ENCODE data around the gene BPIFB2. TPM values are rescaled to one million over a fixed set of nuclear protein-coding genes. Genes with fewer than 3 reads are reported as not detected.

BPIFB2 gene
- polyA plus RNA-seq, 1 donor, result not detected

- DNase-seq (ENCODE audit: low read depth), result no peak
These were observed 1.4 kb upstream of the BPIFB2 start for GRCh38 chr20:33005908-33006775.

- DNase-seq (ENCODE audit: low read depth), result no peak
These were observed 628 bp upstream of the BPIFB2 start for GRCh38 chr20:33006776-33007375.

GRCh38 chr20:33008336-33009213, 1.1 kb downstream of the BPIFB2 start:
- no peak for DNase-seq (ENCODE audit: low read depth)

- DNase-seq (ENCODE audit: low read depth), result no peak
These were observed 2.0 kb downstream of the BPIFB2 start for GRCh38 chr20:33009214-33010132.

GRCh38 chr20:33010133-33010504, 2.6 kb downstream of the BPIFB2 start:
- no peak for DNase-seq (ENCODE audit: low read depth)

GRCh38 chr20:33010674-33011449, 3.4 kb downstream of the BPIFB2 start:
- no peak for DNase-seq (ENCODE audit: low read depth)

- no peak for DNase-seq (ENCODE audit: low read depth)
These were observed 5.1 kb downstream of the BPIFB2 start for GRCh38 chr20:33012327-33013189.

GRCh38 chr20:33013701-33014326, 6.3 kb downstream of the BPIFB2 start:
- DNase-seq (ENCODE audit: low read depth), result no peak

- no peak for DNase-seq (ENCODE audit: low read depth)
These were observed 7.0 kb downstream of the BPIFB2 start for GRCh38 chr20:33014336-33015113.

GRCh38 chr20:33015114-33015484, 7.6 kb downstream of the BPIFB2 start:
- DNase-seq (ENCODE audit: low read depth), result no peak

- DNase-seq (ENCODE audit: low read depth), result no peak
These were observed 8.4 kb downstream of the BPIFB2 start for GRCh38 chr20:33015700-33016580.

- DNase-seq (ENCODE audit: low read depth), result no peak
These were observed 9.1 kb downstream of the BPIFB2 start for GRCh38 chr20:33016581-33017109.

GRCh38 chr20:33017542-33017941, 10.0 kb downstream of the BPIFB2 start:
- DNase-seq (ENCODE audit: low read depth), result no peak

GRCh38 chr20:33018169-33018931, 10.8 kb downstream of the BPIFB2 start:
- no peak for DNase-seq (ENCODE audit: low read depth)

- DNase-seq (ENCODE audit: low read depth), result no peak
These were observed 12.2 kb downstream of the BPIFB2 start for GRCh38 chr20:33019465-33020277.
